Astrocyte of the spinal cord (primary cell): ENCODE data around the gene NUDT2.
A peak's percentile ranks its signal among the peaks of the same experiment; 100 is the strongest.

Experiments
- DNase-seq: peaks from one replicate; pipeline ENCODE4 v3.0.0; 2011; ENCODE audit warnings: low read depth, low spot score
- H3K4me3 ChIP-seq: 2 replicates; pipeline ENCODE4 v1.5.1; 2011; ENCODE audit warnings: low read depth, mild to moderate bottlenecking, low read length, moderate library complexity
- CTCF ChIP-seq: IDR thresholded peaks from 2 replicates; pipeline ENCODE4 v1.5.1; 2012; ENCODE audit warnings: low read depth, mild to moderate bottlenecking, low read length, inconsistent platforms
- in situ Hi-C: cut with HindIII; loops from 2 replicates; pipeline ENCODE4 v1.10.0; 2017; ENCODE audit warnings: low sequenced_read_pairs

Gene NUDT2

GRCh38 chr9:34380034-34380510, 50.7 kb downstream of the NUDT2 start:
- no peak for DNase-seq

GRCh38 chr9:34380511-34381315, 51.3 kb downstream of the NUDT2 start:
- peak; percentile 63 for DNase-seq
- TF ChIP-seq CTCF: no peak
- H3K4me3 ChIP-seq: peak overlapping the region; percentile 42
- in situ Hi-C loops: no loop called here

More at GRCh38 chr9:34380034-34380510, 50.7 kb downstream of the NUDT2 start:
- in situ Hi-C loops: no loop called here
- H3K4me3 ChIP-seq: no peak overlapping the region
- TF ChIP-seq CTCF: no peak

- DNase-seq: no peak
- no peak for TF ChIP-seq CTCF
- H3K4me3 ChIP-seq: no peak overlapping the region
- in situ Hi-C loops: no loop called here
Measured at GRCh38 chr9:34381323-34381722, 52.0 kb downstream of the NUDT2 start.

GRCh38 chr9:34382054-34382453, 52.7 kb downstream of the NUDT2 start:
- no peak for TF ChIP-seq CTCF
- no peak overlapping the region for H3K4me3 ChIP-seq
- in situ Hi-C loops: no loop called here
- no peak for DNase-seq

GRCh38 chr9:34382879-34383278, 53.5 kb downstream of the NUDT2 start:
- in situ Hi-C loops: no loop called here
- no peak for TF ChIP-seq CTCF
- H3K4me3 ChIP-seq: no peak overlapping the region
- no peak for DNase-seq

- no peak for DNase-seq
- no peak for TF ChIP-seq CTCF
- in situ Hi-C loops: no loop called here
- H3K4me3 ChIP-seq: no peak overlapping the region
Measured at GRCh38 chr9:34383904-34384303, 54.5 kb downstream of the NUDT2 start.
